ENCODE measurements around the gene RHBDF1. TPM values are rescaled to one million over a fixed set of nuclear protein-coding genes. Genes with fewer than 3 reads are reported as not detected.

The RHBDF1 gene
- total RNA-seq, 1 donor from 2014 or later = 14.5 TPM

GRCh38 chr16:74747-75334 is 2.4 kb upstream of the RHBDF1 start:
- no peak for DNase-seq (ENCODE audit: low read depth in 2 of 2)

GRCh38 chr16:74051-74746 is 1.8 kb upstream of the RHBDF1 start:
- DNase-seq (ENCODE audit: low read depth in 2 of 2) = no peak

- peak in 1 of 2 donors; percentile 61 for DNase-seq (ENCODE audit: low read depth in 2 of 2)
These were observed 660 bp downstream of the RHBDF1 start for GRCh38 chr16:71540-72401.

GRCh38 chr16:71210-71539 is 1.3 kb downstream of the RHBDF1 start:
- DNase-seq (ENCODE audit: low read depth in 2 of 2) = no peak

GRCh38 chr16:69181-69580 is 3.2 kb downstream of the RHBDF1 start:
- DNase-seq (ENCODE audit: low read depth in 2 of 2) = no peak

GRCh38 chr16:67884-68789 is 4.3 kb downstream of the RHBDF1 start:
- DNase-seq (ENCODE audit: low read depth in 2 of 2) = no peak

GRCh38 chr16:67183-67791 is 5.1 kb downstream of the RHBDF1 start:
- no peak for DNase-seq (ENCODE audit: low read depth in 2 of 2)

- no peak for DNase-seq (ENCODE audit: low read depth in 2 of 2)
These were observed 5.9 kb downstream of the RHBDF1 start for GRCh38 chr16:66309-67182.

- DNase-seq (ENCODE audit: low read depth in 2 of 2) = peak in 1 of 2 donors; percentile 74
These were observed 6.7 kb downstream of the RHBDF1 start for GRCh38 chr16:65745-66144.

- DNase-seq (ENCODE audit: low read depth in 2 of 2) = no peak
These were observed 7.5 kb downstream of the RHBDF1 start for GRCh38 chr16:64914-65255.

- no peak for DNase-seq (ENCODE audit: low read depth in 2 of 2)
These were observed 8.2 kb downstream of the RHBDF1 start for GRCh38 chr16:63998-64913.

GRCh38 chr16:63466-63865 is 9.0 kb downstream of the RHBDF1 start:
- DNase-seq (ENCODE audit: low read depth in 2 of 2) = no peak

GRCh38 chr16:62968-63391 is 9.5 kb downstream of the RHBDF1 start:
- DNase-seq (ENCODE audit: low read depth in 2 of 2) = no peak

- no peak for DNase-seq (ENCODE audit: low read depth in 2 of 2)
These were observed 10.0 kb downstream of the RHBDF1 start for GRCh38 chr16:62283-62967.

GRCh38 chr16:61879-62281 is 10.6 kb downstream of the RHBDF1 start:
- no peak for DNase-seq (ENCODE audit: low read depth in 2 of 2)

- DNase-seq (ENCODE audit: low read depth in 2 of 2) = no peak
These were observed 11.2 kb downstream of the RHBDF1 start for GRCh38 chr16:60929-61878.

GRCh38 chr16:60166-60565 is 12.3 kb downstream of the RHBDF1 start:
- DNase-seq (ENCODE audit: low read depth in 2 of 2) = no peak

All from dermis microvascular lymphatic vessel endothelial cell (primary cell).